OCI-LY3 (cell line): ENCODE results near the gene P2RY8.

Experiments
- CTCF ChIP-seq: fragments of 200-600, 300-600 bp; sonication (generic); IDR thresholded peaks from 2 replicates; pipeline ENCODE4 v1.5.1; 2014; ENCODE audit warnings: antibody characterized with exemption, low read length, low read depth
- EZH2phosphoT487 ChIP-seq: fragments of 200-600 bp; shearing (Covaris generic); IDR thresholded peaks from 2 replicates; pipeline ENCODE4 v1.6.1; 2018; ENCODE audit warnings: antibody characterized with exemption, mixed run types, low read depth

GRCh38 chrX:1488745-1489144, 48.2 kb downstream of the P2RY8 start:
- TF ChIP-seq CTCF: no peak
- TF ChIP-seq EZH2phosphoT487: no peak
